Measurements from ENCODE around the gene CDH13.

CDH13 gene

GRCh38 chr16:83044589-83044988 lies 417.8 kb downstream of the CDH13 start:
- no peak for DNase-seq (ENCODE audit: low read depth in 2 of 2)

GRCh38 chr16:83045790-83046189 lies 419.0 kb downstream of the CDH13 start:
- no peak for DNase-seq (ENCODE audit: low read depth in 2 of 2)

GRCh38 chr16:83046664-83047063 lies 419.9 kb downstream of the CDH13 start:
- no peak for DNase-seq (ENCODE audit: low read depth in 2 of 2)

GRCh38 chr16:83051451-83051850 lies 424.7 kb downstream of the CDH13 start:
- no peak for DNase-seq (ENCODE audit: low read depth in 2 of 2)

GRCh38 chr16:83054283-83054682 lies 427.5 kb downstream of the CDH13 start:
- DNase-seq (ENCODE audit: low read depth in 2 of 2) = no peak

GRCh38 chr16:83058376-83058775 lies 431.6 kb downstream of the CDH13 start:
- DNase-seq (ENCODE audit: low read depth in 2 of 2) = no peak

- no peak for DNase-seq (ENCODE audit: low read depth in 2 of 2)
Measured at GRCh38 chr16:83059237-83059636, 432.5 kb downstream of the CDH13 start.

- no peak for DNase-seq (ENCODE audit: low read depth in 2 of 2)
Measured at GRCh38 chr16:83066011-83066410, 439.2 kb downstream of the CDH13 start.

GRCh38 chr16:83066881-83067280 lies 440.1 kb downstream of the CDH13 start:
- no peak for DNase-seq (ENCODE audit: low read depth in 2 of 2)

- DNase-seq (ENCODE audit: low read depth in 2 of 2) = no peak
Measured at GRCh38 chr16:83068686-83069085, 441.9 kb downstream of the CDH13 start.

GRCh38 chr16:83070416-83071209 lies 443.8 kb downstream of the CDH13 start:
- DNase-seq (ENCODE audit: low read depth in 2 of 2) = no peak

- DNase-seq (ENCODE audit: low read depth in 2 of 2) = no peak
Measured at GRCh38 chr16:83075956-83076355, 449.2 kb downstream of the CDH13 start.

GRCh38 chr16:83083361-83083760 lies 456.6 kb downstream of the CDH13 start:
- DNase-seq (ENCODE audit: low read depth in 2 of 2) = no peak

GRCh38 chr16:83085660-83086059 lies 458.9 kb downstream of the CDH13 start:
- DNase-seq (ENCODE audit: low read depth in 2 of 2) = no peak

- DNase-seq (ENCODE audit: low read depth in 2 of 2) = no peak
Measured at GRCh38 chr16:83095941-83096692, 469.3 kb downstream of the CDH13 start.

- no peak for DNase-seq (ENCODE audit: low read depth in 2 of 2)
Measured at GRCh38 chr16:83098536-83098935, 471.8 kb downstream of the CDH13 start.

- no peak for DNase-seq (ENCODE audit: low read depth in 2 of 2)
Measured at GRCh38 chr16:83100679-83101078, 473.9 kb downstream of the CDH13 start.

- no peak for DNase-seq (ENCODE audit: low read depth in 2 of 2)
Measured at GRCh38 chr16:83102336-83102735, 475.6 kb downstream of the CDH13 start.

- DNase-seq (ENCODE audit: low read depth in 2 of 2) = no peak
Measured at GRCh38 chr16:83105279-83106077, 478.7 kb downstream of the CDH13 start.

- no peak for DNase-seq (ENCODE audit: low read depth in 2 of 2)
Measured at GRCh38 chr16:83109490-83110125, 482.8 kb downstream of the CDH13 start.

GRCh38 chr16:83110269-83110668 lies 483.5 kb downstream of the CDH13 start:
- DNase-seq (ENCODE audit: low read depth in 2 of 2) = no peak

- no peak for DNase-seq (ENCODE audit: low read depth in 2 of 2)
Measured at GRCh38 chr16:83113317-83113716, 486.5 kb downstream of the CDH13 start.
